ENCODE results near the gene XPNPEP2. TPM values are rescaled to one million over a fixed set of nuclear protein-coding genes. Genes with fewer than 3 reads are reported as not detected.

Gene XPNPEP2
- total and polyA plus RNA-seq, 9 of the 15 experiments (the other 6 are each of a cell fraction or from before 2014, with no cell fraction given), result 0.03 to 0.19 (median 0.09) TPM; not detected in 5

DNA sequence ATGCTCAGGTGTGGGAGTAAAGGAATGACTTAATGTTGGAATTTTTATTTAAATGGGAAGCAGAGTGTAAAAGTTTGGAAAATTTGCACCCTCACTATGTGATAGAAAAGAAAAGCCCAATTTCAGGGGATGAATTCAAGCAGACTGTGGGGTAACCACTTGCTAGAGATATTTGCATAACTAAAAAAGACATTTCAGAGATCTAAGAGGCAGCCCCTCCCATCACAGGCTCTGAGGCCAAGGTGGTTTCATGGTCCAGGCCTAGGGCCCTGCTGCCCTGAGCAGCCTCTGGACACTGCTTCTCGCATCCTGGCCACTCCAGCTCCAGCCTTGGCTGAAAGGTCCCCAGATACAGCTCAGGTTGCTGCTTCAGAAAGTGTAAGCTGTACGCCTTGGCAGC lies 5.9 kb upstream of the XPNPEP2 start:
- Histone ChIP-seq H3K4me3 (no peak overlapping the region), H3K27me3 (ENCODE audit: control insufficient read depth in 2 of 2, insufficient read depth in 2 of 2, low read length in 2 of 2) (peaks cover 0 to 5% of the 10 kb centered on the region in 2 experiments; a peak in 4 of 5 replicates), H4K20me1 (replicated peaks; ENCODE audit: control insufficient read depth, insufficient read depth, low read length) (no peaks in the 10 kb centered on the region), H3K4me1 (replicated peaks in 1 of 2; ENCODE audit: control insufficient read depth in 2 of 2, insufficient read depth in 2 of 2, low read length in 2 of 2) (no peaks in the 10 kb centered on the region; a peak in 2 of 5 replicates), H3K9me1 (ENCODE audit: control insufficient read depth, insufficient read depth, low read length) (no peaks in the 10 kb centered on the region), H3K4me2 (ENCODE audit: insufficient read depth, low read length) (no peak overlapping the region), H3K79me2 (ENCODE audit: control insufficient read depth, insufficient read depth, low read length) (no peaks in the 10 kb centered on the region), H3K9ac (ENCODE audit: insufficient read depth in 1 of 2, low read depth in 2 of 2, low read length in 2 of 2) (no peak overlapping the region), H3K9me3 (replicated peaks; ENCODE audit: control insufficient read depth, insufficient read depth, low read depth, low read length) (no peaks in the 10 kb centered on the region), H3K36me3 (ENCODE audit: control insufficient read depth, insufficient read depth, low read length) (no peaks in the 10 kb centered on the region), H3K27ac (ENCODE audit: extremely low read depth, low read depth, low read length) (no peak overlapping the region), H2AFZ (ENCODE audit: low read depth, low read length) (no peak overlapping the region)
- FAIRE-seq, result no peak
- ChIA-PET CTCF (ENCODE audit: low intra/inter-chr PET ratio) (no interaction called here), POLR2A (interaction anchor here (0.6 kb wide), 1 partner anchor 198 kb away, joined by 3 read pairs; no protein-coding TSS in a partner anchor)
- in situ Hi-C loops (cut with MboI) (no loop called here), intact Hi-C loops (cut with micrococcal nuclease) (no loop called here)
- TF ChIP-seq, protein P1, sequence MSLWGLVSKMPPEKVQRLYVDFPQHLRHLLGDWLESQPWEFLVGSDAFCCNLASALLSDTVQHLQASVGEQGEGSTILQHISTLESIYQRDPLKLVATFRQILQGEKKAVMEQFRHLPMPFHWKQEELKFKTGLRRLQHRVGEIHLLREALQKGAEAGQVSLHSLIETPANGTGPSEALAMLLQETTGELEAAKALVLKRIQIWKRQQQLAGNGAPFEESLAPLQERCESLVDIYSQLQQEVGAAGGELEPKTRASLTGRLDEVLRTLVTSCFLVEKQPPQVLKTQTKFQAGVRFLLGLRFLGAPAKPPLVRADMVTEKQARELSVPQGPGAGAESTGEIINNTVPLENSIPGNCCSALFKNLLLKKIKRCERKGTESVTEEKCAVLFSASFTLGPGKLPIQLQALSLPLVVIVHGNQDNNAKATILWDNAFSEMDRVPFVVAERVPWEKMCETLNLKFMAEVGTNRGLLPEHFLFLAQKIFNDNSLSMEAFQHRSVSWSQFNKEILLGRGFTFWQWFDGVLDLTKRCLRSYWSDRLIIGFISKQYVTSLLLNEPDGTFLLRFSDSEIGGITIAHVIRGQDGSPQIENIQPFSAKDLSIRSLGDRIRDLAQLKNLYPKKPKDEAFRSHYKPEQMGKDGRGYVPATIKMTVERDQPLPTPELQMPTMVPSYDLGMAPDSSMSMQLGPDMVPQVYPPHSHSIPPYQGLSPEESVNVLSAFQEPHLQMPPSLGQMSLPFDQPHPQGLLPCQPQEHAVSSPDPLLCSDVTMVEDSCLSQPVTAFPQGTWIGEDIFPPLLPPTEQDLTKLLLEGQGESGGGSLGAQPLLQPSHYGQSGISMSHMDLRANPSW (CRISPR knock-in tag; IDR thresholded peaks at IDR 0.05), result no peak
- no peak for TF ChIP-seq YBX1 (IDR thresholded peaks at IDR 0.05)
- TF ChIP-seq DPF2 (IDR thresholded peaks at IDR 0.05), result no peak
- no peak for TF ChIP-seq GATA2 (CRISPR knock-in tag; IDR thresholded peaks at IDR 0.05)
- TF ChIP-seq ZNF717 (CRISPR knock-in tag; IDR thresholded peaks at IDR 0.05), result no peak
- TF ChIP-seq, protein P2, sequence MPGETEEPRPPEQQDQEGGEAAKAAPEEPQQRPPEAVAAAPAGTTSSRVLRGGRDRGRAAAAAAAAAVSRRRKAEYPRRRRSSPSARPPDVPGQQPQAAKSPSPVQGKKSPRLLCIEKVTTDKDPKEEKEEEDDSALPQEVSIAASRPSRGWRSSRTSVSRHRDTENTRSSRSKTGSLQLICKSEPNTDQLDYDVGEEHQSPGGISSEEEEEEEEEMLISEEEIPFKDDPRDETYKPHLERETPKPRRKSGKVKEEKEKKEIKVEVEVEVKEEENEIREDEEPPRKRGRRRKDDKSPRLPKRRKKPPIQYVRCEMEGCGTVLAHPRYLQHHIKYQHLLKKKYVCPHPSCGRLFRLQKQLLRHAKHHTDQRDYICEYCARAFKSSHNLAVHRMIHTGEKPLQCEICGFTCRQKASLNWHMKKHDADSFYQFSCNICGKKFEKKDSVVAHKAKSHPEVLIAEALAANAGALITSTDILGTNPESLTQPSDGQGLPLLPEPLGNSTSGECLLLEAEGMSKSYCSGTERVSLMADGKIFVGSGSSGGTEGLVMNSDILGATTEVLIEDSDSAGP (CRISPR knock-in tag; IDR thresholded peaks at IDR 0.05), result no peak
- TF ChIP-seq, protein P3, sequence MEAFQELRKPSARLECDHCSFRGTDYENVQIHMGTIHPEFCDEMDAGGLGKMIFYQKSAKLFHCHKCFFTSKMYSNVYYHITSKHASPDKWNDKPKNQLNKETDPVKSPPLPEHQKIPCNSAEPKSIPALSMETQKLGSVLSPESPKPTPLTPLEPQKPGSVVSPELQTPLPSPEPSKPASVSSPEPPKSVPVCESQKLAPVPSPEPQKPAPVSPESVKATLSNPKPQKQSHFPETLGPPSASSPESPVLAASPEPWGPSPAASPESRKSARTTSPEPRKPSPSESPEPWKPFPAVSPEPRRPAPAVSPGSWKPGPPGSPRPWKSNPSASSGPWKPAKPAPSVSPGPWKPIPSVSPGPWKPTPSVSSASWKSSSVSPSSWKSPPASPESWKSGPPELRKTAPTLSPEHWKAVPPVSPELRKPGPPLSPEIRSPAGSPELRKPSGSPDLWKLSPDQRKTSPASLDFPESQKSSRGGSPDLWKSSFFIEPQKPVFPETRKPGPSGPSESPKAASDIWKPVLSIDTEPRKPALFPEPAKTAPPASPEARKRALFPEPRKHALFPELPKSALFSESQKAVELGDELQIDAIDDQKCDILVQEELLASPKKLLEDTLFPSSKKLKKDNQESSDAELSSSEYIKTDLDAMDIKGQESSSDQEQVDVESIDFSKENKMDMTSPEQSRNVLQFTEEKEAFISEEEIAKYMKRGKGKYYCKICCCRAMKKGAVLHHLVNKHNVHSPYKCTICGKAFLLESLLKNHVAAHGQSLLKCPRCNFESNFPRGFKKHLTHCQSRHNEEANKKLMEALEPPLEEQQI (IDR thresholded peaks at IDR 0.05), result no peak
- TF ChIP-seq EHMT2 (IDR thresholded peaks at IDR 0.05), result no peak
- TF ChIP-seq RFX7 (CRISPR knock-in tag; IDR thresholded peaks at IDR 0.05), result no peak
- TF ChIP-seq KHSRP (IDR thresholded peaks at IDR 0.05), result no peak
- TF ChIP-seq KAT2B (IDR thresholded peaks at IDR 0.05; ENCODE audit: low read depth, low read length), result no peak
- no peak for TF ChIP-seq MAZ (CRISPR knock-in tag; conservative IDR thresholded peaks at IDR 0.05 in 1 of 2, IDR thresholded peaks at IDR 0.05 in 1 of 2)
- no TSS peak for BruUV-seq (replicated peaks)
- no peak for DNase-seq (ENCODE audit: extremely low read depth in 1 of 4, low spot score in 3 of 4)
- no peak for ATAC-seq
- WGBS (ENCODE audit: insufficient coverage, low coverage, missing lambda C conversion rate), result 8% methylated on average over 2 of the region's 2 CpGs

Measured in K562 (cell line).